ENCODE results near the gene BRCA2. TPM values are rescaled to one million over a fixed set of nuclear protein-coding genes. Genes with fewer than 3 reads are reported as not detected.
A peak's percentile ranks its signal among the peaks of the same experiment; 100 is the strongest.

BRCA2 gene
- total and polyA plus RNA-seq, 2 experiments from 2014 or later: 28.6 to 38.7 TPM

DNA sequence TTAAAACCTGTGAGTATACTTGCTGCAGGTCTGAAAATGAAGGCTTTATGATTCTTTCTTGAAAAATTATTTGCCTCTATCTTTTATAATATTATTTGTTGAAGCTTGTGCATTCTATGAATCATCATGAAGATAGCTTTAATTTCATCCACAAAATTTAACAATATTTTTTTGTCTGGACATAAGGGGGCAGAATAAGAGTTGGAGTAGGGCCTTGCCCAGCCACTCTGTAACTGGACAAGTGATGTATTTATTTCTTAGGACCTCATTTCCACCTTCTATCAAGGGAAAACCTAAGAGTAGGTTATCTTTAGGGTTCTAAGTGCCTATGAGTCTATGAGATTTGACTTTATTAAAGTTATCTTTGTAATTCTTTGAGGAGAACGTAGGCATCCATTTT, 62.7 kb downstream of the BRCA2 start (continued):
- TF ChIP-seq NANOG (IDR thresholded peaks at IDR 0.05; ENCODE audit: borderline replicate concordance): no peak
- TF ChIP-seq STAT1 (IDR thresholded peaks at IDR 0.05; ENCODE audit: unreplicated experiment): no peak
- no peak for TF ChIP-seq POLR2AphosphoS5 (IDR thresholded peaks at IDR 0.05; ENCODE audit: low read depth)
- TF ChIP-seq, protein P1, sequence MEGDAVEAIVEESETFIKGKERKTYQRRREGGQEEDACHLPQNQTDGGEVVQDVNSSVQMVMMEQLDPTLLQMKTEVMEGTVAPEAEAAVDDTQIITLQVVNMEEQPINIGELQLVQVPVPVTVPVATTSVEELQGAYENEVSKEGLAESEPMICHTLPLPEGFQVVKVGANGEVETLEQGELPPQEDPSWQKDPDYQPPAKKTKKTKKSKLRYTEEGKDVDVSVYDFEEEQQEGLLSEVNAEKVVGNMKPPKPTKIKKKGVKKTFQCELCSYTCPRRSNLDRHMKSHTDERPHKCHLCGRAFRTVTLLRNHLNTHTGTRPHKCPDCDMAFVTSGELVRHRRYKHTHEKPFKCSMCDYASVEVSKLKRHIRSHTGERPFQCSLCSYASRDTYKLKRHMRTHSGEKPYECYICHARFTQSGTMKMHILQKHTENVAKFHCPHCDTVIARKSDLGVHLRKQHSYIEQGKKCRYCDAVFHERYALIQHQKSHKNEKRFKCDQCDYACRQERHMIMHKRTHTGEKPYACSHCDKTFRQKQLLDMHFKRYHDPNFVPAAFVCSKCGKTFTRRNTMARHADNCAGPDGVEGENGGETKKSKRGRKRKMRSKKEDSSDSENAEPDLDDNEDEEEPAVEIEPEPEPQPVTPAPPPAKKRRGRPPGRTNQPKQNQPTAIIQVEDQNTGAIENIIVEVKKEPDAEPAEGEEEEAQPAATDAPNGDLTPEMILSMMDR (conservative IDR thresholded peaks at IDR 0.05; ENCODE audit: low read depth in 2 of 2): no peak
- TF ChIP-seq JUNB (IDR thresholded peaks at IDR 0.05; ENCODE audit: unreplicated experiment): no peak
- no peak for TF ChIP-seq CREB1 (CRISPR knock-in tag; IDR thresholded peaks at IDR 0.05; ENCODE audit: low read depth)
- no peak for TF ChIP-seq EZH2 (IDR thresholded peaks at IDR 0.05; ENCODE audit: low read depth, unreplicated experiment)

- H3K9me2 ChIP-seq (ENCODE audit: insufficient read depth): no peaks in the 10 kb centered on the region
- H3K4me3 ChIP-seq: no peak overlapping the region
- no peaks in the 10 kb centered on the region for H3K27me3 ChIP-seq (ENCODE audit: insufficient read depth)
- H3K9me3 Mint-ChIP-seq: no peaks in the 10 kb centered on the region
- TF ChIP-seq STAT1 (IDR thresholded peaks at IDR 0.05; ENCODE audit: unreplicated experiment): no peak
- TF ChIP-seq, protein P1 (conservative IDR thresholded peaks at IDR 0.05; ENCODE audit: low read depth in 2 of 2): peak; percentile 69 to 82
- no peak overlapping the region for H3K27ac Mint-ChIP-seq
- DNase-seq (ENCODE audit: low spot score) (peak; percentile 76), ATAC-seq (peak; percentile 84)
- H4K20me1 ChIP-seq (replicated peaks; ENCODE audit: insufficient read depth): no peaks in the 10 kb centered on the region
- H3K36me3 ChIP-seq (ENCODE audit: insufficient read depth): peaks cover 6% of the 10 kb centered on the region; the same call in 1 of the 2 replicates
- no peak overlapping the region for H3K4me2 ChIP-seq
- H3K27me3 Mint-ChIP-seq (ENCODE audit: insufficient read depth, low read depth, poor library complexity): no peaks in the 10 kb centered on the region
- no peak overlapping the region for H3K4me3 Mint-ChIP-seq
- no peak overlapping the region for H3K27ac ChIP-seq (ENCODE audit: low read depth)
- H3K4me1 ChIP-seq (ENCODE audit: insufficient read depth): no peaks in the 10 kb centered on the region
- H3K36me3 Mint-ChIP-seq (ENCODE audit: low read depth): peaks cover 11% of the 10 kb centered on the region; the same call in 2 of the 3 replicates
- no peak overlapping the region for H2AFZ ChIP-seq
- no peaks in the 10 kb centered on the region for H3F3A ChIP-seq (replicated peaks; ENCODE audit: low read depth)
- no peaks in the 10 kb centered on the region for H3K79me2 ChIP-seq (replicated peaks; ENCODE audit: insufficient read depth)
- no peaks in the 10 kb centered on the region for H3K4me1 Mint-ChIP-seq
Measured at GRCh38 chr13:32381539-32381938, 66.2 kb downstream of the BRCA2 start.

GRCh38 chr13:32383836-32384618, 68.7 kb downstream of the BRCA2 start:
- Histone ChIP-seq H2AFZ (no peak overlapping the region), H3K9me2 (ENCODE audit: insufficient read depth) (no peaks in the 10 kb centered on the region), H4K20me1 (replicated peaks; ENCODE audit: insufficient read depth) (no peaks in the 10 kb centered on the region), H3K4me2 (no peak overlapping the region), H3K27ac (ENCODE audit: low read depth) (no peak overlapping the region), H3K4me1 (ENCODE audit: insufficient read depth) (no peaks in the 10 kb centered on the region), H3F3A (replicated peaks; ENCODE audit: low read depth) (no peaks in the 10 kb centered on the region), H3K4me3 (no peak overlapping the region), H3K79me2 (replicated peaks; ENCODE audit: insufficient read depth) (no peaks in the 10 kb centered on the region), H3K27me3 (ENCODE audit: insufficient read depth) (no peaks in the 10 kb centered on the region), H3K36me3 (ENCODE audit: insufficient read depth) (peaks cover 5% of the 10 kb centered on the region; the same call in 1 of the 2 replicates)
- no peak overlapping the region for H3K27ac Mint-ChIP-seq
- DNase-seq (ENCODE audit: low spot score): no peak
- no peak for ATAC-seq
- no peaks in the 10 kb centered on the region for H3K27me3 Mint-ChIP-seq (ENCODE audit: insufficient read depth, low read depth, poor library complexity)
- H3K9me3 Mint-ChIP-seq: no peaks in the 10 kb centered on the region
- H3K36me3 Mint-ChIP-seq (ENCODE audit: low read depth): peaks cover 10% of the 10 kb centered on the region; the same call in 2 of the 3 replicates
- no peaks in the 10 kb centered on the region for H3K4me1 Mint-ChIP-seq
- H3K4me3 Mint-ChIP-seq: no peak overlapping the region
- TF ChIP-seq, protein P2, sequence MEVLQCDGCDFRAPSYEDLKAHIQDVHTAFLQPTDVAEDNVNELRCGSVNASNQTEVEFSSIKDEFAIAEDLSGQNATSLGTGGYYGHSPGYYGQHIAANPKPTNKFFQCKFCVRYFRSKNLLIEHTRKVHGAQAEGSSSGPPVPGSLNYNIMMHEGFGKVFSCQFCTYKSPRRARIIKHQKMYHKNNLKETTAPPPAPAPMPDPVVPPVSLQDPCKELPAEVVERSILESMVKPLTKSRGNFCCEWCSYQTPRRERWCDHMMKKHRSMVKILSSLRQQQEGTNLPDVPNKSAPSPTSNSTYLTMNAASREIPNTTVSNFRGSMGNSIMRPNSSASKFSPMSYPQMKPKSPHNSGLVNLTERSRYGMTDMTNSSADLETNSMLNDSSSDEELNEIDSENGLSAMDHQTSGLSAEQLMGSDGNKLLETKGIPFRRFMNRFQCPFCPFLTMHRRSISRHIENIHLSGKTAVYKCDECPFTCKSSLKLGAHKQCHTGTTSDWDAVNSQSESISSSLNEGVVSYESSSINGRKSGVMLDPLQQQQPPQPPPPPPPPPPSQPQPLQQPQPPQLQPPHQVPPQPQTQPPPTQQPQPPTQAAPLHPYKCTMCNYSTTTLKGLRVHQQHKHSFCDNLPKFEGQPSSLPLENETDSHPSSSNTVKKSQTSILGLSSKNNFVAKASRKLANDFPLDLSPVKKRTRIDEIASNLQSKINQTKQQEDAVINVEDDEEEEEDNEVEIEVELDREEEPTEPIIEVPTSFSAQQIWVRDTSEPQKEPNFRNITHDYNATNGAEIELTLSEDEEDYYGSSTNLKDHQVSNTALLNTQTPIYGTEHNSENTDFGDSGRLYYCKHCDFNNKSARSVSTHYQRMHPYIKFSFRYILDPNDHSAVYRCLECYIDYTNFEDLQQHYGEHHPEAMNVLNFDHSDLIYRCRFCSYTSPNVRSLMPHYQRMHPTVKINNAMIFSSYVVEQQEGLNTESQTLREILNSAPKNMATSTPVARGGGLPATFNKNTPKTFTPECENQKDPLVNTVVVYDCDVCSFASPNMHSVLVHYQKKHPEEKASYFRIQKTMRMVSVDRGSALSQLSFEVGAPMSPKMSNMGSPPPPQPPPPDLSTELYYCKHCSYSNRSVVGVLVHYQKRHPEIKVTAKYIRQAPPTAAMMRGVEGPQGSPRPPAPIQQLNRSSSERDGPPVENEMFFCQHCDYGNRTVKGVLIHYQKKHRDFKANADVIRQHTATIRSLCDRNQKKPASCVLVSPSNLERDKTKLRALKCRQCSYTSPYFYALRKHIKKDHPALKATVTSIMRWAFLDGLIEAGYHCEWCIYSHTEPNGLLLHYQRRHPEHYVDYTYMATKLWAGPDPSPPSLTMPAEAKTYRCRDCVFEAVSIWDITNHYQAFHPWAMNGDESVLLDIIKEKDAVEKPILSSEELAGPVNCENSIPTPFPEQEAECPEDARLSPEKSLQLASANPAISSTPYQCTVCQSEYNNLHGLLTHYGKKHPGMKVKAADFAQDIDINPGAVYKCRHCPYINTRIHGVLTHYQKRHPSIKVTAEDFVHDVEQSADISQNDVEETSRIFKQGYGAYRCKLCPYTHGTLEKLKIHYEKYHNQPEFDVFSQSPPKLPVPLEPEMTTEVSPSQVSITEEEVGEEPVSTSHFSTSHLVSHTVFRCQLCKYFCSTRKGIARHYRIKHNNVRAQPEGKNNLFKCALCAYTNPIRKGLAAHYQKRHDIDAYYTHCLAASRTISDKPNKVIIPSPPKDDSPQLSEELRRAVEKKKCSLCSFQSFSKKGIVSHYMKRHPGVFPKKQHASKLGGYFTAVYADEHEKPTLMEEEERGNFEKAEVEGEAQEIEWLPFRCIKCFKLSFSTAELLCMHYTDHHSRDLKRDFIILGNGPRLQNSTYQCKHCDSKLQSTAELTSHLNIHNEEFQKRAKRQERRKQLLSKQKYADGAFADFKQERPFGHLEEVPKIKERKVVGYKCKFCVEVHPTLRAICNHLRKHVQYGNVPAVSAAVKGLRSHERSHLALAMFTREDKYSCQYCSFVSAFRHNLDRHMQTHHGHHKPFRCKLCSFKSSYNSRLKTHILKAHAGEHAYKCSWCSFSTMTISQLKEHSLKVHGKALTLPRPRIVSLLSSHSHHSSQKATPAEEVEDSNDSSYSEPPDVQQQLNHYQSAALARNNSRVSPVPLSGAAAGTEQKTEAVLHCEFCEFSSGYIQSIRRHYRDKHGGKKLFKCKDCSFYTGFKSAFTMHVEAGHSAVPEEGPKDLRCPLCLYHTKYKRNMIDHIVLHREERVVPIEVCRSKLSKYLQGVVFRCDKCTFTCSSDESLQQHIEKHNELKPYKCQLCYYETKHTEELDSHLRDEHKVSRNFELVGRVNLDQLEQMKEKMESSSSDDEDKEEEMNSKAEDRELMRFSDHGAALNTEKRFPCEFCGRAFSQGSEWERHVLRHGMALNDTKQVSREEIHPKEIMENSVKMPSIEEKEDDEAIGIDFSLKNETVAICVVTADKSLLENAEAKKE (CRISPR knock-in tag; IDR thresholded peaks at IDR 0.05): no peak
